AML-193 (cell line): ENCODE results near the gene CDIP1.
A peak's percentile ranks its signal among the peaks of the same experiment; 100 is the strongest.

Experiments used
- DNase-seq, 2 experiments: peaks; one replicate each; lab custom pipeline; 2025; lab: John Stamatoyannopoulos, UW

The CDIP1 gene

DNA sequence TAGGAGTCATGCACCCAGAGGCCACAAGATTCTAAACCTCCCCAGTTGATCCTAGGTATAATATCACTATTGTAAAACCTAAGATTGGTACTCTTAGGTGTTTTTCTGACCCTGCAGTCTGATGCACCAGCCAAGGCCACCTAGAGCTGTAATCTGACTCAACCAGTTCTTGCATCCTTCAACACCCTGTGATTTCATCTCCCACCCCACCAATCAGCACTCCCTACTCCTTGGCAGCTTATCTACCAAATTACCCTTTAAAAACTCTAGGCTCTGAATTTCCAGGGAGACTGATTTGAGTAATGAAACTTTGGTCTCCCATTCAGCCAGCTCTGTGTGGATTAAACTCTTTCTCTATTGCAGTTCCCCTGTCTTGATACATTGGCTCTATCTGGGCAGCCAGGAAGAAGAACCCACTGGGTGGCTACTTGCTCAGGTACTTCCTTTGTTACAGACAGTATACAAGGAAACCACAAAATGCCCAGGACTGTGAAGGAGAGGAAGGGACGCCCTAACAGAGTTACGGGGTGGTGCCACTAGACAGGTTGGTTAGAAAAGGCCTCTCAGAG, 1.2 kb upstream of the CDIP1 start:
- no peak for DNase-seq

DNA sequence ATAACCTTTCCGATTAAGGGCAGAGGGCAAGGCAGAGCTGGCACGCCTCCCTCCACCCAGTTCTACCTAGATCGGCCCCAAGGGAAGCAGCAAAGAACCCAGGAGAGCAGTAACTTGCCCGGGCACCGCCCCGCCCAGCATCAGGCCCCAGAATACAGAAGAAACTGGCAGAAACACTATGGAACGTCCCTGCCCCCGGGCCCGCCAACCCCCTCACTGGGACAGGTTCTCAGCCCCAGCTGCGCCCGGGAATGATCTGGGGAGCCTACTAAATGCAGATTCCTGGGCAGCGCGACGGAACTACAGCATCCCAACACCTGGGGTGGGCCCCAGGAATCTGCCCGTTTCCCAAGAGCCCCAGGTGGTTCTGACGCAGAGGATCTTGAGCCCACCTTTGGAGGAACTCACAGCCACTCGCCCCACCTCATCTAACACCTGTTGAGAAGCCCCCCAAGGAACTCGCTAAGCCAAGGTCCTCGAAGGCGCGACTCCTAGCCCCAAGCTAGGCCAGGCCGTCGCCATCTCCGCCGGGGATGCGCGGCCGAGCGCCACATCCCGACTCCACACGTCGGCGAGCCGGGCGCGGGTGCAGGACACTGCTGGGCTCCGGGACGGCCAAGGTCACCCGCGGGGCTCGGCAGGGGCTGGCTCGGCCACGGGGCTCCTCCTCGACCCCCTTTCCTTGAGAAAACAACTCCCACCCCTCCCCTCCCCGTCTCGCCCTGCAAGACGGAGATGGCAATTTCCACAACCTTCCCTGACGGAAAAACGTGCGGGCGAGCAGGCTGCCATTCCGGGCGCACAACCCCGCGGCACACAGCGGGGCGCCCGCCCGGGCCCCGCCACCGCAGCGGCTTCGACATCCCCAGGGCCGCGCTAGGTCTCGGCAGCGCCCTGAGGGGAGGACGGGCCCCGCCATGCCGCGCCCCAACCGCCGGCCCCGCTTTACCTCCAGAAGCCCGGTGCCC, 913 bp downstream of the CDIP1 start:
- DNase-seq = no peak

DNA sequence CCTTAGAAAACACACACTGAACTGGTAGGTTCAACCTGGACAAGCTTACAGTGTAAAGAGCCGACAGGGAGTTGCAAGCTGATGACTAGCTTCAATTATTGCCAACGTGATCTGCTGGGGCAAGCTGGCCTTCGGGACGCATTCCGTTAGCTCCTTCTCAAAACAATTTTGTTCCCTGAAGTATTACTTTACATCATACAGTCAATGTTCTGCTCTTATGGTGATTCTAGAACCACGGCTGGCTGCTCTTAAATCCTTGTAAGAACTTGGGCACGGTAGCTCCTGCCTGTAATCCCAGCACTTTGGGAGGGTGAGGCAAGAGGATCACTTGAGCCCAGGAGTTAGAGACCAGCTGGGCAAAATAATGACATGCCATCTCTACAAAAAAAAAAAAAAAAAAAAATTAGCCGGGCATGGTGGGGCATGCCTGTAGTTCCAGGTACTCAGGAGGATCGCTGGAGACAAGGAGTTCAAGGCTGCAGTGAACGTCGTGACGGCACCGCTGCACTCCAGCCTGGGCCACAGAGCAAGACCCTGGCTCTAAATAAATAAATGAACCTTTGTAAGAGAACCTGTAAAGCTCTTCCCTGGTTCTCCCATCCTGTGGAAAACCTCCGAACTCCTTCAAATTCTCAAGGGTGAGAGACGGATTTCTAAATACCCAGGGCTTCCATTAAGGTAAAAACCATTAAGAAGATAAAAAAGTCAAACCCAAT, 2.0 kb downstream of the CDIP1 start:
- DNase-seq = no peak

DNA sequence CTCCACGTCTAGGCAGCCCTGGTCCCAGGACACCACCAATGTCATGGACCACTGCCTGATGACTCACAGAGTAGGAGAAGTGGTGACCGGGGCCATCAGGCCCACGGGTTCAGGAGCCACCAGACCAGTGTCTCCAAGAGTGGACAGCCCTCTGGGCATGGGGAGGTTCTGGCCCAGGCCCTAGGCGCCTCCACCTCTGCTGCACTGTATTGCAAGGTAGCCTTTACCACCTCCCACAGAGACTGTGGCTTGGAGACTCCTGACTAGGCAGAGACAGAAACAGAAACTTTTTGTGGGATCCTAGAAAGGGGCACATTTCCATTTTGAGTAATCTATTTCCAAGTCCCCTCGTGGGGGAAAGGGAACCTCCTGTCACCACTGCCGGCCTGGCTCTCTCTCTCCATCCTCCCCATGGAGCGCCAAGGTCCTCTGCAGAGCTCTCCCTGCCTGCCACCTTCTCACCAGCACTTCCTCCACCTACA, 2.9 kb downstream of the CDIP1 start:
- no peak for DNase-seq

DNA sequence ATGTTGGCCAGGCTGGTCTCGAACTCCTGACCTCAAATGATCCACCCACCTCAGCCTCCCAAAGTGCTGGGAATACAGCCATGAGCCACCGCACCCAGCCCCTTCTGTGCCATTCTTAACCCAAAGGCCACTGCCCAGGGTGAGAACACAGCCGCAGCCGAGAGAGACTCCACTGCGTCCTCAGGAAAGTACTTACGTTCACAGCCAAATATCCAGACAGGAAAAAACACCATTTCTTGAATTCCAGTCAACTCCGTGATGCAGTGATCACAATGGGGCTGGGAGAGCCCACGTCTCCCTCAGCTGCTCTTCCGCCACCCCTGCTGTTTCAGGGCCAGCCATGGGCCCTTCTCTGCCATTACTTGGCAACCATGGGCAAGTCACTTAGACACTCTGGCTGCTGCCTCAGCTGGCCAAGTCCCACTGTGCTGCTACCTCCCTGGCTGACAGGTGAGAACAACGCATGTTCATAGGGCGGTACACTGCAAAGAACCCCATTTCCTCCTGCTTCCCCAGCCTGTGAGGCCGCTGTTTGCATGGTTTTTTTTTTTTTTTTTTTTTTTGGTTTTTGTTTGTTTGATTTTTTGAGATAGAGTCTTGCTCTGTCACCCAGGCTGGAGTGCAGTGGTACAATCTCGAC, 4.3 kb downstream of the CDIP1 start:
- no peak for DNase-seq

DNA sequence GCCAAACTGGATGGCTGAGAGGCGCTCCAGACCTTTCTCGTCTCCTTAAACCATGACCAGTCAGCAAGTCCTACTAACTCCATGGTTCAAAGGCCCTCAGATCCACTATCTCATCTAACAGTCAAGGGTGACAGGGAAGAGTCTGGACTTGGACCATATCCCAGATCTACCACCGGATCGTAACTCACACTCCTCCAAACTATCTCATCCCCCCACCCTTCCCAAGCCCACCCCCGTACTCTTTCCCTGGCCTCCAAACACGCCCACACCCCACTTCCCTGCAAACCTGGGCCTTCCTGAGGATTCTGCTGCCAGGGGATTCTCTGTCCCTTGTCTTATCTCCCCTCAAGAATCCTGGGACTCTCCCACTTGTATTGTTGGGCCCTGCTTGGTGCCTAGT, 5.1 kb downstream of the CDIP1 start:
- DNase-seq = no peak

DNA sequence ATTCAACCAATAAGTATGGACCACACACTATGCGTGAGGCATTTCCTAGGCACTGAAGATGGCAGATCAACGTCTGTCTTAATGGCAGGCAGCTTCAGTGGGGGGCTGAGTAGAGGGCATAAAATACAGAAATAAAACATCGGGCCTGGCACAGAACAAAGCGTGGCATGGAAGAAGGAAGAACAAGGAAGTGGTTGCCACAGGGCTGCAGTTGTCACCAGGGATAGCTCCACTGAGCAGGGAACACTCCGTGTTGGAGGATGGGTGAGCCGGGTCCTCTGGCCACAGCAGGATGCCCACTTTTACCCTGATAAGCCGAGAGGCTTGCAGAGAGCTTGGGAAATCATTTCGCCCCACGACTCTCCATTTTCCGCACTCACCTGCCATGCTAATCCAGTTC, 6.3 kb downstream of the CDIP1 start:
- no peak for DNase-seq

DNA sequence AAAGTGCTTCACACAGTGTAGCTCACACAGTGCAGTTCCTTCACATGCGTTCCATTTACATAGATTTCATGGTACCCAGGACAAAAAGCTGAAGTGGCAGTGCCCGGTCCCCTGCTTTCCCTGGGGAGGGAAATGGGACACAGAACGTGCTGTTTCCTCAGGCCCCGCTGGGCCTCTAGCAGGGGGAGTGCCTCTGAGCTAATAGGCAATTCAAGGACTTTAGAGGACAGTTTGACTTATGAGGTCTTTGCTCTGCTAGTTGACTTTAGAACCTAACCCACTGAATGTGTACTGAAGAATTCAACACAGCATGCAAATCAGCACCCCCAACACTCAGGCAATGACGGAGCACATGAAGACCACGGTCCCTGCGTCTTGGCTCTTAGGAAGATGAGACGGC, 6.8 kb downstream of the CDIP1 start:
- no peak for DNase-seq

DNA sequence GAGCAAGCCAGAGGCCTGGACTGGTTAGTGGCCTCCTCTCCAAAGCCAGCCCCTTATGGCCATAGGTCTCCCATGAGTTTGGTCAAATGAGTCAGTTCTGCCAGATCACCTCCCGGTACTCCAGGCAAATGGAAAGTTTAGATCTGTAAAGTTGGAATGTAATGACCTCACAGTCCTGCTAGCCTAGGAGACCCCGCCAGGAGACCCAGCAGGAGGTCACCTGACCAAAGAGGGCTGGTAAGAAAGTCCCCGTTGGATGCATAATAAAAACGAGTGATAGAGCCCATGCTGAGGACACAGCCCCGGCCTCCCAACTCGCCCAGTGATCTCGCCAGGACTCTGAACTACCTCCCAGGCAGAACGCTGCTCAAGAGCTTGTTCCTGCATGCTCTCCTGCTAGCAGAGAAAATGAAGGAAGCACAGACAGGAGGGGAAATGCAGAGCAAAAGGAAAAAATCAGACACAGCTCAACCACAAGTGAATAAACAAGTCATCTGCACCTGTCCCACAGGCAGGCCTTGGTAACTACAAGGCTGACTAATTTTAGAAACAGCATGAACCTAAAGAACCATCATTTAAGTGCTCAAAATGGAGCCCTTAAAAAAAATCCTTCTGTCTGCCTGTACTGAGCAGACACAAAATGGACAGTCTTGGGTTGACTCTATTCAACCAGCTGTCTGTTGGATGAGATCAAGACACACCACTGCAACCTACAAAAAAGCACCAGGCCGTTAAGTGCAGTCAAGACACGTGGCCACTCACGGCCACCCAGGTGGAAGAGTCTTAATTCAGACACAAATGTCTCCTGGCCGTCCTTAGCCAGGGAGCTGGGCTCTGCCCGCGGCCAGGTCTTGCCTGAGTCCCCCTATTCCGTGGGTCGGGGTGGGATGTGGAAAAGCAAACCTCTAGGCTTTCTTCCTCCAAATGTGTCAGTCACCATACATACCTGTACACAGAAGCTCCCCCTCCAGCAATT, 9.2 kb downstream of the CDIP1 start:
- no peak for DNase-seq

DNA sequence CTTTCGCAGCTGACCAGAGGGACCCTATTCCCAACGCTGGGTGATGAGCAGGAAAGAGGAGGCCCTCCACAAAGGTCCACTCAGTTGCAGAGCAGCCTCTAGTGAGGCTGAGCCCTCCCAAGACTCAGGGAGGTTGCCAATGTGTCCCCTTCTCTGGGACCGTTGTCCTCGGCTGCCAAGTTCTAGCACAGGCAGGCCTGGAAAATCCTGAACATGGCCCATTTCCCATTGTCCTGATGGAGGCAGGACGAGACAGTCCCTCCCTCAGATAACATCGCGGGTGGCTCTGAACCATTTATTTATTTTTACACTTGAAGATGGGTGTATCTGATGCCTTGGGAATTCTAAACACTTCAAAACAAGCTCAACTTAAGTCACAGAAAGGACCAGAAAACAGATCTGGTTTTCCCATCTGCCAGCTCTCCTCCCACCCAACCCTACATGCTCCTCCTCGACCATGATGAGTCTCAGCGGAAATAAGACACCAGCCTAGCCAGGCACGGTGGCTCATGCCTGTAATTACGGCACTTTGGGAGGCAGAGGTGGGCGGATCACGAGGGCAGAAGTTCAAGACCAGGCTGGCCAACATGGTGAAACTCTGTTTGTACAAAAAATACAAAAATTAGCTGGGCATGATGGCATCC, 12.8 kb downstream of the CDIP1 start:
- DNase-seq = no peak

DNA sequence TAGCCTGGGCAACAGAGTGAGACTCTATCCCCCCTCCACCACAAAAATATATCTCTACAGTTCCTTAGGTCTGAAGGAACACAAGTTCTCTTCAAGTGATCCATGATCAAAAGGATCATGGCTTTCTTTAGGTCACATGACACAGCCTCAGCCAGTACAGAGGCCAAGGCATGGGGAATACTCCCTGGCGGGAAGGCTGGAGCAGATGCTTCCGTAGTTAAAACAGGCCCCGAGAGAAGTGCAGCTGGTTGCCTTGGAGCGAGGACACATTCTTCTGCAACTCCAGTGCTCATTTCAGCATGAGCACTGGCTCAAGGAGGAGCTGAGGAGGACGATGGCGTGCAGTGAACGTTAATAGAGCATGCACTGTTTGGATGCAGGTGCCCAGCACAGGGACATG, 13.5 kb downstream of the CDIP1 start:
- DNase-seq = no peak

DNA sequence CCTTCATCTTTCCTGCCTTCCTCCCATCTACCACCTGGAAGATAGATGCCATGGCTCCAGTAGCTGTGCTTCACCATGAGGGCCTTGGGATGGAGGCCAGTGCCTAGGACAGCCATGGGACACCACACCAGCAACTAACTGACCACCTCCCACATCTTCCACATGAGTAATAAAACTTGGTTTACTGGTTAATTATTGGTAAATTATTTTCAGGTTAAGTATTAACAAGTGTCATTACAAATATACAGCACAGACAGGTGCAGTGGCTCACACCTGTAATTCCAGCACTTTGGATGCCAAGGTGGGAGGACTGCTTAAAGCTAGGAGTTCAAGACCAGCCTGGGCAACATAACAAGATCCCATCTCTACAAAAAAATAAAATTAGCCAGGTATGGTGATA, 14.0 kb downstream of the CDIP1 start:
- DNase-seq = no peak

DNA sequence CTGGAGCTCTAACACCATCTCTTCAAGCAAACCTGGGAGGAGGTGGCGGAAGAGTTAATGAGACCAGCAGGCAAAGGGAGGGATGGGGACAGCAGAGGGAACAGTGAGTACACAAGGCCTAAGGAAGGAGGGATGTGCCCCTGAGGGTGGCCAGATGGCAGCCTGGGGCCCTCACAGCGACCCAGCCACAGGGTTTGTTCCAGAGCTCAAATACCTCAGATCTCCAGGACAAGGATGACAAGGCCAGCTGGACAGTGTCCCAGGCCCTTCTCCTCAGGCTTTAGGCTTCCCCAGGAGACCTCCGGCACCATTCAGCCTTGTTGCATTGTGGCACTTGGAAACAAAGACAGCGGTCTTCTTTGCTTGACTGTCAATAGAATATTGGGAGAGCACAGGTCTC, 14.9 kb downstream of the CDIP1 start:
- no peak for DNase-seq

DNA sequence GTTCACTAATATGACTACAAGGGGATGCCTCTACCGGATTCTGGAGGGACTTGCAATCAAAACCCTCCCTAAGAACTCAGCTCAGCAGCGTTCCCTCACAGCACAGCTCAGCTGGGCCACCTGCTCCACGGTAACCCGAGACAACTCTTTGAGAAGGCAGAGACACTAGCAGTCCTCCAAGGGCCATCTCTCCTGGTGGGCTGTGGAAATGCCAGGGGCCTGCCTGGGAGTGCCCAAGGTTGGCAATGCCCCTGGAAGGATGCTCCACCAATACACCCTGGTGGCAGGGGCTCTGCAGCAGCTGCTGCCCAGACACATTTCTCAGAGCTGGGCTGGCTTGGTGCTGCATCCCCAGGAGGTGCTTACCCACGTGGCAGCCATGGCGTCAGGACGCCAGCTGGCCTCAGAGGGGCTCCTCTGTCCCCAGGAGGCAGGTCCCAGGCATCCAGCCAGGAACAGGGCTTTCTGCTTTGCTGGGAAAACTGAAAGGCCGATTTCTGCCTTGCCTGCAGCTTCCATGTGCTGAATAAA, 16.5 kb downstream of the CDIP1 start:
- DNase-seq = no peak

DNA sequence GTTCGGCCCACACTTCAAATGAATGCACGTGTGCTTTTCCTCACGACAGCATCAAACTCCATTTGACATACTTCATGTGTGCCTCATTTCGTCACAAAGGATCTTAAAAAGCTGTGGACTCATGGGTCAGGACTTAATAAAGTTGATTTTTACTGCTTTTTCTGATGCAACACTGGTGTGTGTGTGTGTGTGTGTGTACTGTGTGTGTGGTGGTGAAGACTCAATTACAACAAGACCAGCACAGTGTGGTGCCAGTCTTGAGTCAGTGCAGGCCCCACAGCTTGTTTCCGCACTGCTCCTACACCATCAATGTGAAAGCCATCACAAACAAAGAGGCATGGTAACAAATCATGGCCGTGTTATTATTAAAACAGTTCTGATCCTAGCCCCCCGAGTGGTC, 17.7 kb downstream of the CDIP1 start:
- no peak for DNase-seq

DNA sequence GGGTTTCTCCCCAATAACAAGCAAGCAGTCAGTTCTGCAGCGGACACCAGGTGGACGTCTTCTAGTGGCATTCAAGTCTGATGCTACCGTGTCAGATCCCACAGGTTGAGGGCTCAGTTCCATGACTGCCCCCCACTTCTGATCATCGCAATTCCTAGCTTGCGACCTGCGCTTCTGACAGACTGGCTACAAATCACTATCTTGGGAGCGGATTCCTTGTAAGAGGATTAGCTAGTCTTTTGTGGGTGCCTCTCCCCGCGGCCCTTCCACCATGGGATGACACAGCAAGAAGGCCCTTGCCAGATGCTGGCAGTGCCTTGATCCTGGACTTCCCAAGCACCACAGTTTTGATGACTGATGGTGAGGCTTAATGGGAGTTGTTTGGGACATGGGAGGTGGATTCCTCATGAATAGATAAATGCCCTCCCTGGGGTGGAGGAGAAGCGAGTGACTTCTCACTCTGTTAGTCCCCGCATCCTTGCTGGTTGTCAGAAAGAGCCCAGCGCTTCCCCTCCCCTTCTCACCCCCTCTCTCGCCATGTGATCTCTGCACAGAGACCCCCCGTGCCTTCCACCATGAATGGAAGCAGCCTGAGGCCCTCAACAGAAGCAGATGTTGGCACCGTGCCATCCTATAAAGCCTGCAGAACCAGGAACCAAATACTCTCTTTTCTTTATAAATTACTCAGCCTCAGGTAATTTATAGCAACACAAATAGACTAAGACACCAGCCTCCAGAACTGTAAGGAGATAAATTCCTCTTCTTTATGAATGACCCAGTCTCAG, 19.1 kb downstream of the CDIP1 start:
- DNase-seq = no peak

DNA sequence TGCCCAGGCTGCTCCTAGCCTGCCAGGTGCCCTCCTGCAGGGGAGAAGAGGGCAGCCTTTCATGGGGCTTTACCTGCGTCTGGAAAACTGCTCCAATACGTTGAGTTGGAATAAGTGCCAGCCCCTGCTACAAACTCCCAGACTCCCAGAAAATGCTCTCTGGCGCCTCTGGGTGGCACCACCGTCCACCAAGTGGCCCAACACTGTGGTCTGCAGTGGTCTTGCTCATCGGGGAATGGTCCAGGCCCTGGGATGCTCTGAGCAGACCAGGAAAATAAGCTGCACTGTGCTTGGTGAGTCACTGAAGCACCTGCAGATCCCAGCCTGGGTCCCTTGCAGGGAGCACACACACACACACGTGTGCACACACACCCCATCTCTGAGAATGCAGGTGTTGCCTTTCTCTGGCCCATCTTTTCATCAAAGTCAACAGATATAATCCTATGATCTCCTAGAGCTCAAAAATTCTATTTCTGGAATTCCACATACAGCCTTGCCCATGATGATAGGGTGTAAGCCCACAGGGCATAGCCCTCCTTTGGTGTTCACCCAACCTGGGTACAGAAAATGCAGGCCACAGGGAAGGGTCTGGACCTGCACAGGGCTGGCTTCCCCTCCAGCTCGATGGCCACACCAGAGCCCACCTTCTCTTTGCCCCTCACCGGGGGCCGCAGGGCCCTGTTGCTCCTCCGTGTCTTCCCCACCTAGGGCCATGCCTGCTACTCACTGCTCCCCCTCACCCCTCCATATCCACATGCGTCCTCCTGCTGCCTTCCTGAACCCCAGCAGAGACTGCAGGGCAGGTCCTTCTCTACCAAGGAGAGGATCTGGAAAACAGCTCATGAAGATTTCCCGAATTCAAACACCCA, 20.5 kb downstream of the CDIP1 start:
- no peak for DNase-seq

DNA sequence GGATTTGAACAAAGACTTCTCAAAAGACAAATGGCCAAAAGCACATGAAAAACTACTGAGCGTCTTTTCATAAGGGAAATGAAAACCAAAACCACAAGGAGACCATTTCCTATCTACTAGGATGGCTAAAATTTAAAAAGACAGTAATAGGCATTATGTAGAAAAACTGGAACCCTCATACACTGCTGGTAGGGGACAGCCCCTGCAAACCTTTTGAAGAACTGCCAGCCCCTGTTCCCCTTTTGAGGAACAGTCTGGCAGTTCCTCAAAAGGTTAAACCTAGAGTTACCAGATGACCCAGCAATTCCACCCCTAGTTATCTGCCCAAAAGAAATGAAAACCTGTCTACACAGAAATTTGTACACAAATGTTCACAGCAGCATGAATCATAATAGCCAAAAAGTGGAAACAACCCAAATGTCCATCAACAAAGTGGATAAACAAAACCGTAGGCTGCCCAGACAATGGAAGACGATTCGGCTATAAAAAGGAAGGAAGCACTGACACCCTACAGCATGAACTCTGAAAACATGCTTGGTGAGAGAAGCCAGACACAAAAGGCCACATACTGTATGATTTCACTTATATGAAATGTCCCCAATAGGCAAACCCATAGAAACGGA, 22.9 kb downstream of the CDIP1 start:
- peak; percentile 80 to 81 for DNase-seq
